ENCODE results near the gene CASK. TPM values are rescaled to one million over a fixed set of nuclear protein-coding genes. Genes with fewer than 3 reads are reported as not detected.

The CASK gene
- total RNA-seq, 1 donor from 2014 or later: 23.0 TPM

DNA sequence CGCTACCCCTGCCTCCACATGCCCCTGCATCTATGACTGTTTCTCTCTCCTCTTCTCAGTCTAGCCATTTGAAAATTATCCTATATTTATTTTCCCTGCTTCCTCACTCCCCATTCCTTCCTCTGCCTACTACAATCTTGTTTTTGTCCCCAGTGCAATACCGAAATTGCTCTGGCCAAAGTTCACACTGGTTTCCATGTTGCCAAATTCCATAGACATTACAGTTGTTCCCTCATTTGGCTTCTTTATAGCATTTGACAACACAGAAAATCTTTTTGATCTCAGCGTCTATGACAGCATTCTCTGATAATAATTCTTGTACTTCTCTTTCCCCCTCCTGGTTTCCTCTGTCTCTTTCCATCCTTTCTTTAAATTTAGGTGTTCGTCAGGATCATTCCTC lies 100.0 kb downstream of the CASK start:
- Mint-ChIP-seq H3K27me3 (no peaks in the 10 kb centered on the region), H3K9me3 (peaks cover 2% of the 10 kb centered on the region), H3K4me3 (no peak overlapping the region), H3K4me1 (no peaks in the 10 kb centered on the region), H3K36me3 (ENCODE audit: low read depth) (peaks cover 15% of the 10 kb centered on the region), H3K27ac (no peak overlapping the region)
- TF ChIP-seq, protein P1, sequence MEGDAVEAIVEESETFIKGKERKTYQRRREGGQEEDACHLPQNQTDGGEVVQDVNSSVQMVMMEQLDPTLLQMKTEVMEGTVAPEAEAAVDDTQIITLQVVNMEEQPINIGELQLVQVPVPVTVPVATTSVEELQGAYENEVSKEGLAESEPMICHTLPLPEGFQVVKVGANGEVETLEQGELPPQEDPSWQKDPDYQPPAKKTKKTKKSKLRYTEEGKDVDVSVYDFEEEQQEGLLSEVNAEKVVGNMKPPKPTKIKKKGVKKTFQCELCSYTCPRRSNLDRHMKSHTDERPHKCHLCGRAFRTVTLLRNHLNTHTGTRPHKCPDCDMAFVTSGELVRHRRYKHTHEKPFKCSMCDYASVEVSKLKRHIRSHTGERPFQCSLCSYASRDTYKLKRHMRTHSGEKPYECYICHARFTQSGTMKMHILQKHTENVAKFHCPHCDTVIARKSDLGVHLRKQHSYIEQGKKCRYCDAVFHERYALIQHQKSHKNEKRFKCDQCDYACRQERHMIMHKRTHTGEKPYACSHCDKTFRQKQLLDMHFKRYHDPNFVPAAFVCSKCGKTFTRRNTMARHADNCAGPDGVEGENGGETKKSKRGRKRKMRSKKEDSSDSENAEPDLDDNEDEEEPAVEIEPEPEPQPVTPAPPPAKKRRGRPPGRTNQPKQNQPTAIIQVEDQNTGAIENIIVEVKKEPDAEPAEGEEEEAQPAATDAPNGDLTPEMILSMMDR (IDR thresholded peaks at IDR 0.05): no peak
- CTCF ChIA-PET: no interaction called here
- intact Hi-C loops (cut with micrococcal nuclease): no loop called here
- DNase-seq (no peak), ATAC-seq (ENCODE audit: low read depth) (no peak)
- POLR2A ChIA-PET: no interaction called here

DNA sequence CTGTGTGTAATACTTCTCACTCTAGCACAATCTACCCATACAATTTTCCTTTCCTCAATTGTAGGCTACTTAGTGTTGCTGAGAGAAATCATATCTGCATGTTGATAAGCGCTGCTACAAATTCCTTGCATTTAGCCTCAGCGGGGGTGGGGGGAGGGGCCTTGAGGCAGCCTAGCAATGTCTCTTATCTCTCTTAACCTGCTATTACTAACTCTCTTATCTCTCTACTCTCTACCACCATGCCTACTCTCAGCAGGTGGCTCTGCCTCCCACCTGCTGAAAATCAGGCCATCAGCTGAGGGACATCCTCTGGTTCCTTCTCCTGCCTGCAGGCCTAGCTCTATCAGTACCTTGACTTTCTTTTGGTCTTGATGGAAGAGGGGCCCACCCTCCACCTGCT lies 100.5 kb downstream of the CASK start:
- ChIA-PET POLR2A (no interaction called here), CTCF (no interaction called here)
- TF ChIP-seq, protein P1 (IDR thresholded peaks at IDR 0.05): no peak
- Mint-ChIP-seq H3K4me1 (no peaks in the 10 kb centered on the region), H3K4me3 (no peak overlapping the region), H3K9me3 (peaks cover 2% of the 10 kb centered on the region), H3K36me3 (ENCODE audit: low read depth) (peaks cover 15% of the 10 kb centered on the region), H3K27ac (no peak overlapping the region), H3K27me3 (no peaks in the 10 kb centered on the region)
- DNase-seq (no peak), ATAC-seq (ENCODE audit: low read depth) (no peak)
- intact Hi-C loops (cut with micrococcal nuclease): no loop called here

DNA sequence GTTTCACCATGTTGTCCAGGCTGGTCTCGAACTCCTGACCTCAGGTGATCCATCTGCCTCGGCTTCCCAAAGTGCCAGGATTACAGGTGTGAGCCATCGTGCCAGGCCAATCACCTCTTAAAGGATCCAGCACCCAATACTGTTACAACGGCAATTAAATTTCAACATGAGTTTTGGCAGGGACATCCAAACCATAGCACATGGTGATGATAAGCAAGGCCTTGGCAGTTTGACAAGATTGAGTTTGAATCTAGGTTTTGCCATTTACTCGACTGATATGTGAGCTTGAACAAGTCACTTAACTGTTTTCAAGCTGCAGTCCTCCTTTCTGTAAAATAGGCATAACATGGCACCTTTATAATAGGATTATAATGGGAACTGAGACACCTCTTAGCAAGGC lies 115.3 kb downstream of the CASK start:
- H3K4me1 Mint-ChIP-seq: peaks cover 12% of the 10 kb centered on the region
- H3K9me3 Mint-ChIP-seq: no peaks in the 10 kb centered on the region
- TF ChIP-seq, protein P1 (IDR thresholded peaks at IDR 0.05): no peak
- ATAC-seq (ENCODE audit: low read depth): no peak
- intact Hi-C loops (cut with micrococcal nuclease): no loop called here
- H3K4me3 Mint-ChIP-seq: no peak overlapping the region
- H3K27ac Mint-ChIP-seq: no peak overlapping the region
- no peaks in the 10 kb centered on the region for H3K27me3 Mint-ChIP-seq
- peaks cover 11% of the 10 kb centered on the region for H3K36me3 Mint-ChIP-seq (ENCODE audit: low read depth)
- ChIA-PET POLR2A (interaction anchor here (0.6 kb wide), 1 partner anchor 860 kb away, joined by 3 read pairs; no protein-coding TSS in a partner anchor), CTCF (no interaction called here)
- DNase-seq: no peak

DNA sequence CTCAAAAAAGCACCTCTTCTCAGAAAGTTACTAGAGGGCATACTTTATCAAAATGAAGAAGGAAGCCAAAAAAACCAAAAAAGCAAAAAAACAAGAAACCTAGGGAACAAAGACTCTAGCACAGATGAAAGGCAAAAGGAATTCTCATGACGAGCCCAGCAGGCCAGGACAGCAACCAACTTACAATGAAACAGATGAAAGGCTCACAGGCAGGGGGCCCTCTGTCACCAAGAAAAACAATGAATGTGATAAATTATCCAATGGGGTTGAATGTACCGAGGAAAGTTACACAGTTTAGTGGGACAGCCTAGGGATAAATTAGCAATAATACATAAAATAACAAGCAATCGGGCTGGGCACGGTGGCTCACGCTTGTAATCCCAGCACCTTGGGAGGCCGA lies 120.4 kb downstream of the CASK start:
- peaks cover 5% of the 10 kb centered on the region for H3K9me3 Mint-ChIP-seq
- ATAC-seq (ENCODE audit: low read depth): no peak
- no peak overlapping the region for H3K27ac Mint-ChIP-seq
- CTCF ChIA-PET: no interaction called here
- H3K4me3 Mint-ChIP-seq: no peak overlapping the region
- TF ChIP-seq, protein P1 (IDR thresholded peaks at IDR 0.05): no peak
- intact Hi-C loops (cut with micrococcal nuclease): no loop called here
- H3K4me1 Mint-ChIP-seq: peaks cover 32% of the 10 kb centered on the region
- no peaks in the 10 kb centered on the region for H3K27me3 Mint-ChIP-seq
- POLR2A ChIA-PET: no interaction called here
- peaks cover 11% of the 10 kb centered on the region for H3K36me3 Mint-ChIP-seq (ENCODE audit: low read depth)
- no peak for DNase-seq

DNA sequence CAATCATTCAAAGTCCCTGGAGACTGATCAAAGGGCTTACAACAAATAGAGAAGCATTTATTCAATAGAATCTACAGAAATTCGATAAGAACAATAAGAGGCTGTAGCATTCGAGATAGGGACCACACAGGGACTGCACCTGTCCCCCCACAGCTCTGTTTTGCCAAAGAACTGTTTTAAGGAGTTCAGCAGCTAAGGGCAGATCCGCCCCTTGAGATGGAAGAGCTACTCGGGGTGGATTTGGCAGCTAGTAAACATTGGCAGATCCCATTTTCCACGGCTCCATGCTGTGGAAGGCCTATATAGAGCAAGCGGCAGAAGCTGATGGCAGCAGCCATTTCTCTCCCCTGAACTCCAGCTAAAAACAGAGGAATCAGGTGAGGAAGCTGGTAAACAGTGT lies 123.7 kb downstream of the CASK start:
- H3K9me3 Mint-ChIP-seq: peaks cover 5% of the 10 kb centered on the region
- CTCF ChIA-PET: interaction anchor here (1.3 to 3.1 kb wide), 4 partner anchors 13 to 1951 kb away, joined by 3 to 35 read pairs (median 9); no protein-coding TSS in a partner anchor
- no peak for ATAC-seq (ENCODE audit: low read depth)
- TF ChIP-seq, protein P1 (IDR thresholded peaks at IDR 0.05): no peak
- intact Hi-C loops (cut with micrococcal nuclease): loop anchor here (5.0 to 10.0 kb wide), 3 partner anchors 123 to 1555 kb away; partner anchors contain the start of gene CASK
- H3K36me3 Mint-ChIP-seq (ENCODE audit: low read depth): peaks cover 10% of the 10 kb centered on the region
- no peaks in the 10 kb centered on the region for H3K27me3 Mint-ChIP-seq
- peaks cover 40% of the 10 kb centered on the region for H3K4me1 Mint-ChIP-seq
- no peak for DNase-seq
- H3K4me3 Mint-ChIP-seq: no peak overlapping the region
- no peak overlapping the region for H3K27ac Mint-ChIP-seq
- POLR2A ChIA-PET: interaction anchor here (0.6 kb wide), 1 partner anchor 108 kb away, joined by 3 read pairs; no protein-coding TSS in a partner anchor
